ENCODE measurements around the gene PPP1R16B.
A peak's percentile ranks its signal among the peaks of the same experiment; 100 is the strongest.

The PPP1R16B gene

GRCh38 chr20:38840053-38840893 lies 34.8 kb downstream of the PPP1R16B start:
- Mint-ChIP-seq H3K27me3 (ENCODE audit: low read depth) (no peaks in the 10 kb centered on the region), H3K27ac (peak overlapping the region; percentile 89), H3K9me3 (no peaks in the 10 kb centered on the region), H3K4me3 (peak overlapping the region; percentile 52), H3K36me3 (ENCODE audit: low read depth) (peaks cover 54% of the 10 kb centered on the region), H3K4me1 (ENCODE audit: low read depth) (peaks cover 51% of the 10 kb centered on the region)
- peak; percentile 33 for DNase-seq (ENCODE audit: low spot score)

GRCh38 chr20:38840894-38841470 lies 35.5 kb downstream of the PPP1R16B start:
- peak overlapping the region; percentile 89 for H3K27ac Mint-ChIP-seq
- peaks cover 60% of the 10 kb centered on the region for H3K36me3 Mint-ChIP-seq (ENCODE audit: low read depth)
- no peaks in the 10 kb centered on the region for H3K9me3 Mint-ChIP-seq
- H3K27me3 Mint-ChIP-seq (ENCODE audit: low read depth), result no peaks in the 10 kb centered on the region
- peaks cover 58% of the 10 kb centered on the region for H3K4me1 Mint-ChIP-seq (ENCODE audit: low read depth)
- no peak for DNase-seq (ENCODE audit: low spot score)
- H3K4me3 Mint-ChIP-seq, result peak overlapping the region; percentile 52

DNA sequence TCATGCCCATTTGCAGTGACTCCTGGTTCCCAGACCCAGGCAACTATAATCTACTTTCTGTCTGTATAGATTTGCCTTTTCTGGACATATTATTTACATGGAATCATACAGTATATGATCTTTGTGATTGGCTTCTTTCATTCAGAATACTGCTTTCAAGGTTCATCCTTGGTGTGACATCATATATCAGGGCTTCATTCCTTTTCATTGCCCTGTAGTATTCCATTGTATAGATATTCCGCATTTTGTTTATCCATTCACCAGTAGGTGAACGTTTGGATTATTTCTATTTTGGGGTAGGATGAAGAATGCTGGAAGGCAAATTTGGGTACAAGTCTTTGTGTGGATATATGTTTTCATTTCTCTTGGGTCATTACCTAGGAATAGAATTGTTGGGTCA lies 36.1 kb downstream of the PPP1R16B start:
- Mint-ChIP-seq H3K27me3 (ENCODE audit: low read depth) (no peaks in the 10 kb centered on the region), H3K9me3 (no peaks in the 10 kb centered on the region), H3K4me3 (peak overlapping the region; percentile 71), H3K36me3 (ENCODE audit: low read depth) (peaks cover 62% of the 10 kb centered on the region), H3K4me1 (ENCODE audit: low read depth) (peaks cover 64% of the 10 kb centered on the region), H3K27ac (peak overlapping the region; percentile 89)
- no peak for DNase-seq (ENCODE audit: low spot score)

DNA sequence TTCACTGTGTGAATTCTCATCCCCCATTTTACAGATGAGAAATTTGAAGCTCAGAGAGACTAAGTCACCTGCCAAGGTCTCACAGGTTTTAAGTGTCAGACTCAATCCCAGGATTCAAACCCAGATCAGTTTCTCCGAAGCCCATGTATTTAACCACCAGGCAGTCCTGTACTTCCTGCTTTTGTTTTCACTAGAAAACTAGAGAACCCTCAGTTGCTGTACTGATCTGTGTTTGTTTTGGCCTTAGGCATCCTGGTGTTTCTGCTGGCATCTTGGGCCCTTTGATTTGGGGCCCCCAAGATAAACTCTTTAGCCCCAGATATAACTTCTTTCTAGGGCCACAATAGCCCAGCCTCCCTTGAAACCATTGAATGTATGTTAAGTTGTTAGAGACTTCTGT lies 36.5 kb downstream of the PPP1R16B start:
- Mint-ChIP-seq H3K9me3 (no peaks in the 10 kb centered on the region), H3K27me3 (ENCODE audit: low read depth) (no peaks in the 10 kb centered on the region), H3K27ac (peak overlapping the region; percentile 89), H3K4me1 (ENCODE audit: low read depth) (peaks cover 62% of the 10 kb centered on the region), H3K36me3 (ENCODE audit: low read depth) (peaks cover 62% of the 10 kb centered on the region), H3K4me3 (peak overlapping the region; percentile 71)
- DNase-seq (ENCODE audit: low spot score), result no peak

GRCh38 chr20:38842558-38842981 lies 37.1 kb downstream of the PPP1R16B start:
- H3K27me3 Mint-ChIP-seq (ENCODE audit: low read depth), result no peaks in the 10 kb centered on the region
- peaks cover 64% of the 10 kb centered on the region for H3K4me1 Mint-ChIP-seq (ENCODE audit: low read depth)
- peak overlapping the region; percentile 58 for H3K4me3 Mint-ChIP-seq
- no peak for DNase-seq (ENCODE audit: low spot score)
- peak overlapping the region; percentile 89 for H3K27ac Mint-ChIP-seq
- no peaks in the 10 kb centered on the region for H3K9me3 Mint-ChIP-seq
- peaks cover 66% of the 10 kb centered on the region for H3K36me3 Mint-ChIP-seq (ENCODE audit: low read depth)

DNA sequence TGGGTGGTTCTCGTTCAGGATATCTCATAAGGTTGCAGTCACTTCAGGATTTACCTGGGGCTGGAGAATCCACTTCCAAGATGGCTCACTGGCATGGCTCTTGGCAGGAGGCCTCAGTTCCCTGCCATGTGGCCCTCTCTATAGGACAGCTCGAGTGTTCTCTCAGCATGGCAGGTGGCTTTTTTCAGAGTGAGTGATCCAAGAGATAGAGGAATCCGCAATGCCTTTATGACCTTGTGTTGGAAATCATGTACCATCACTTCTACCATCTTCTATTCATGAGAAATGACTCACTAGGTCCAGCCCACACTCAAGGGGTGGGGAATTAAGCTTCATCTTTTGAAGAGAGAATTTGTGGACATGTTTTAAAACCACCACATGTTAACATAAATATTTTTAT lies 37.8 kb downstream of the PPP1R16B start:
- H3K4me1 Mint-ChIP-seq (ENCODE audit: low read depth), result peaks cover 64% of the 10 kb centered on the region
- H3K27me3 Mint-ChIP-seq (ENCODE audit: low read depth), result no peaks in the 10 kb centered on the region
- DNase-seq (ENCODE audit: low spot score), result peak; percentile 74
- H3K4me3 Mint-ChIP-seq, result peak overlapping the region; percentile 61
- H3K9me3 Mint-ChIP-seq, result no peaks in the 10 kb centered on the region
- H3K27ac Mint-ChIP-seq, result peak overlapping the region; percentile 89
- peaks cover 62% of the 10 kb centered on the region for H3K36me3 Mint-ChIP-seq (ENCODE audit: low read depth)

DNA sequence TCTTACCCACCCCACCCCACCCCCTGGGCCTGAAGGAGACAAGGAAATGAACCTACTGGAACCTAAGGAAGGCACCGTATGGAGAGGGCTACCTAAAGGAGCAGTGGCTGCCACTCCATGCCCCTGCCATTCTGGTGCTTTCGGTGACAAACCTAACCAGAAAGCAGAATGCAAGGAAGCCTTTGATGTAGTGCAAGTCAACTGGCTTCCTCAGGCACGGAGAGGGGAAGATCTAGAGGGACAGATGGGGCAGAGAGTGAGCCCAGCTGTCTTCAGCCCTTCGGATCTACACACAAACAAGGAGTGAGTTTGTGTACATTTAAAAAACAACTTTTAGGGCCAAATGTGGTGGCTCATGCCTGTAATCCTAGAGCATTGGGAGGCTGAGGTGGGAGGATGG lies 39.5 kb downstream of the PPP1R16B start:
- Mint-ChIP-seq H3K36me3 (ENCODE audit: low read depth) (peaks cover 62% of the 10 kb centered on the region), H3K4me3 (peak overlapping the region; percentile 75)
- DNase-seq (ENCODE audit: low spot score), result no peak

GRCh38 chr20:38847840-38848239 lies 42.3 kb downstream of the PPP1R16B start:
- Mint-ChIP-seq H3K4me1 (ENCODE audit: low read depth) (peaks cover 42% of the 10 kb centered on the region), H3K27ac (no peak overlapping the region), H3K9me3 (no peaks in the 10 kb centered on the region), H3K36me3 (ENCODE audit: low read depth) (peaks cover 62% of the 10 kb centered on the region), H3K4me3 (no peak overlapping the region), H3K27me3 (ENCODE audit: low read depth) (no peaks in the 10 kb centered on the region)
- DNase-seq (ENCODE audit: low spot score), result no peak

More for the DNA sequence above, 39.5 kb downstream of the PPP1R16B start:
- no peaks in the 10 kb centered on the region for H3K27me3 Mint-ChIP-seq (ENCODE audit: low read depth)
- peak overlapping the region; percentile 87 for H3K27ac Mint-ChIP-seq
- no peaks in the 10 kb centered on the region for H3K9me3 Mint-ChIP-seq
- H3K4me1 Mint-ChIP-seq (ENCODE audit: low read depth), result peaks cover 67% of the 10 kb centered on the region

GRCh38 chr20:38853759-38854158 lies 48.3 kb downstream of the PPP1R16B start:
- Mint-ChIP-seq H3K27ac (no peak overlapping the region), H3K4me3 (no peak overlapping the region), H3K36me3 (ENCODE audit: low read depth) (peaks cover 54% of the 10 kb centered on the region), H3K27me3 (ENCODE audit: low read depth) (no peaks in the 10 kb centered on the region), H3K9me3 (no peaks in the 10 kb centered on the region), H3K4me1 (ENCODE audit: low read depth) (peaks cover 39% of the 10 kb centered on the region)
- no peak for DNase-seq (ENCODE audit: low spot score)

DNA sequence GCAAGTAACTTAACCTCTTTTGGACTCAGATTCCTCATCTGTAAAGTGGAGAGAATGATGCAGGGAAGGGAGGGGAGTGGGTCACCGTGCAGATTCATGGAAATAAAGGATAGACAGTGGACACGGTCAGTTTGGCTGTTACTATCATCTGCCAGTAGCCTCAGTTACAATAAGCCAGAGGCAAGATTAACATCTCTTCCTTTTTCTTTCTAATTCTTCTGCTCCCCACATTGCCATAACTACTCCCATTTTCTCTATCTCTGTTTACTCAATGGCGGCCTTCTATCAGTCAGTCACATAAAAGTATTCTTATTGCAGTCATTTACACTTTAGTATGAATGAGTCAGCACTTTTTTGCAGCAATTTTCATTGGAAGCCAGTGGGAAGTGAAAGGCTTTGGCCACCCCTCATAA lies 49.2 kb downstream of the PPP1R16B start:
- Mint-ChIP-seq H3K4me3 (no peak overlapping the region), H3K9me3 (no peaks in the 10 kb centered on the region), H3K27me3 (ENCODE audit: low read depth) (no peaks in the 10 kb centered on the region), H3K27ac (no peak overlapping the region), H3K4me1 (ENCODE audit: low read depth) (peaks cover 42% of the 10 kb centered on the region), H3K36me3 (ENCODE audit: low read depth) (peaks cover 48% of the 10 kb centered on the region)
- DNase-seq (ENCODE audit: low spot score), result no peak

- Mint-ChIP-seq H3K4me1 (ENCODE audit: low read depth) (peaks cover 43% of the 10 kb centered on the region), H3K36me3 (ENCODE audit: low read depth) (peaks cover 44% of the 10 kb centered on the region), H3K27me3 (ENCODE audit: low read depth) (no peaks in the 10 kb centered on the region), H3K27ac (no peak overlapping the region), H3K9me3 (no peaks in the 10 kb centered on the region), H3K4me3 (no peak overlapping the region)
- DNase-seq (ENCODE audit: low spot score), result no peak
Observed at GRCh38 chr20:38855356-38855755, 49.9 kb downstream of the PPP1R16B start.

- Mint-ChIP-seq H3K27me3 (ENCODE audit: low read depth) (no peaks in the 10 kb centered on the region), H3K27ac (no peak overlapping the region), H3K9me3 (no peaks in the 10 kb centered on the region), H3K4me3 (peak overlapping the region; percentile 15), H3K4me1 (ENCODE audit: low read depth) (peaks cover 50% of the 10 kb centered on the region), H3K36me3 (ENCODE audit: low read depth) (peaks cover 41% of the 10 kb centered on the region)
- no peak for DNase-seq (ENCODE audit: low spot score)
Observed at GRCh38 chr20:38856570-38856969, 51.1 kb downstream of the PPP1R16B start.

DNA sequence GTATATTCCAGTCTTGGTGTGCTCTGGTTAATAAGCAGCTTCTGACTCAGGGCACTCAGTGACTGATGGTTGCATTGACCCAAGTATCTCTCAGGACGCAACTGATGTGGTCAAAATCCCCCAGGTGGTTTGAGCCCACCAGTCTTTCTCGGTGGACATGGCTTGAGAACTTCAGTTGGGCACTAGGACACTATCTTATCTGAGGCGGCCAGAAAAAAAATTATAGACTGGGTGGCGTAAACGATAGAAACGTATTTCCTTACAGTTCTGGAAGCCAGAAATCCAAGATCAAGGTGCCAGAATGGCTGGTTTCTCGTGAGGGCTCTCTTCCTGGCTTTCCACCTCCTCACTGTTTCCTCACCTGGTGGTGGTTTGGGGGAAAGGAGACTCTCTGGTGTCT lies 52.2 kb downstream of the PPP1R16B start:
- Mint-ChIP-seq H3K36me3 (ENCODE audit: low read depth) (peaks cover 30% of the 10 kb centered on the region), H3K27ac (peak overlapping the region; percentile 39), H3K27me3 (ENCODE audit: low read depth) (no peaks in the 10 kb centered on the region), H3K9me3 (no peaks in the 10 kb centered on the region), H3K4me3 (no peak overlapping the region), H3K4me1 (ENCODE audit: low read depth) (peaks cover 59% of the 10 kb centered on the region)
- no peak for DNase-seq (ENCODE audit: low spot score)

DNA sequence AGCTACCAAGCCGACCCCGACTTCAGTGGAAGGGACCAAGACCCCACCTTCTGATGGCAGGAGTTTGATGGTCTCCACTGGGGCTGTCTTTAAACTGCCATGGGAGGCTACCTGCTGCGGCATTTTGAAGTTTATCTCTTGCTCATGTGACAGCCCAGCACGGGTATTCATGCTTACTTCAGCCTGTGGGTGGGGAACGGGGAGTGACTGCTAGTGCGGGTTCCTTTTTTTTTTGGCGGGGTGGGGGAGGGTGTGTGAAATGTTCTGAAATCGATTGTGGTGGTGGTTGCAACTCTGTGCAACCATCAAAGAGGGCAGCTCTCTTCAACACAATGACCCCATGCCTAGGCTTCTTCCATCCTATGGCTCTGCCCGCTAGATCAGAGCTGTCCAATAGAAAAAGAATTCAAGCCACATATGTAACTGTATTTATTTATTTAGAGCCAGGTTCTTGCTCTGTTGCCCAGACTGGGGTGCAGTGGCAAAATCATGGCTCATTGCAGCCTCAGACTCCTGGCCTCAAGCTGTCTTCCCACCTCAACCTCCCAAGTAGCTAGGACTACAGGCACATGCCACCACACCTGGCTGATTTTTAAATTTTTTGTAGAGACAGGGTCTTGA lies 53.7 kb downstream of the PPP1R16B start:
- peak overlapping the region; percentile 60 for H3K27ac Mint-ChIP-seq
- peak overlapping the region; percentile 55 for H3K4me3 Mint-ChIP-seq
- H3K9me3 Mint-ChIP-seq, result no peaks in the 10 kb centered on the region
- peaks cover 22% of the 10 kb centered on the region for H3K36me3 Mint-ChIP-seq (ENCODE audit: low read depth)
- peaks cover 70% of the 10 kb centered on the region for H3K4me1 Mint-ChIP-seq (ENCODE audit: low read depth)
- DNase-seq (ENCODE audit: low spot score), result no peak
- no peaks in the 10 kb centered on the region for H3K27me3 Mint-ChIP-seq (ENCODE audit: low read depth)

Data from T-helper 2 cell treated with Interferon-gamma antibody and Interleukin-4, amounts not matched to agents 5 μg/mL and 100 μg/mL, for 36 hours (primary cell).